HG02610 (cell line): Measurements from ENCODE around the gene DCHS2.

Source experiments
- ATAC-seq: cut with Tn5 transposase; IDR thresholded peaks from one replicate; pipeline ENCODE4 v1.9.1; 2021; ENCODE audit warnings: mild to moderate bottlenecking, moderate library complexity; ENCODE audit not compliant: unreplicated experiment

Gene DCHS2

GRCh38 chr4:154491341-154492271 lies at the start of gene DCHS2:
Gene DCHS2, minus strand, starts transcription at chr4:154491799. Its CDS starts 444 bp downstream, at chr4:154491355.
- ATAC-seq = peak; percentile 11

- no peak for ATAC-seq
Measured at GRCh38 chr4:154534296-154534695, 42.7 kb upstream of the DCHS2 start.

- ATAC-seq = no peak
Measured at GRCh38 chr4:154529728-154530519, 38.3 kb upstream of the DCHS2 start.

- ATAC-seq = no peak
Measured at GRCh38 chr4:154528869-154529268, 37.3 kb upstream of the DCHS2 start.

GRCh38 chr4:154527308-154527707 lies 35.7 kb upstream of the DCHS2 start:
- ATAC-seq = no peak

- ATAC-seq = peak; percentile 54
Measured at GRCh38 chr4:154526151-154526550, 34.6 kb upstream of the DCHS2 start.

GRCh38 chr4:154521607-154522006 lies 30.0 kb upstream of the DCHS2 start:
- ATAC-seq = no peak

GRCh38 chr4:154519214-154519613 lies 27.6 kb upstream of the DCHS2 start:
- ATAC-seq = no peak

GRCh38 chr4:154517591-154517990 lies 26.0 kb upstream of the DCHS2 start:
- no peak for ATAC-seq

GRCh38 chr4:154516318-154517029 lies 24.9 kb upstream of the DCHS2 start:
- no peak for ATAC-seq

GRCh38 chr4:154511981-154512380 lies 20.4 kb upstream of the DCHS2 start:
- ATAC-seq = no peak

GRCh38 chr4:154511548-154511947 lies 19.9 kb upstream of the DCHS2 start:
- ATAC-seq = no peak

- no peak for ATAC-seq
Measured at GRCh38 chr4:154507156-154507555, 15.6 kb upstream of the DCHS2 start.

- no peak for ATAC-seq
Measured at GRCh38 chr4:154506253-154506652, 14.7 kb upstream of the DCHS2 start.

GRCh38 chr4:154503598-154503997 lies 12.0 kb upstream of the DCHS2 start:
- no peak for ATAC-seq

GRCh38 chr4:154502111-154502510 lies 10.5 kb upstream of the DCHS2 start:
- ATAC-seq = no peak

- no peak for ATAC-seq
Measured at GRCh38 chr4:154497889-154498288, 6.3 kb upstream of the DCHS2 start.

- no peak for ATAC-seq
Measured at GRCh38 chr4:154495867-154496266, 4.3 kb upstream of the DCHS2 start.

- no peak for ATAC-seq
Measured at GRCh38 chr4:154492288-154492687, 689 bp upstream of the DCHS2 start.

GRCh38 chr4:154490583-154491340 lies 837 bp downstream of the DCHS2 start:
- ATAC-seq = peak; percentile 48

- no peak for ATAC-seq
Measured at GRCh38 chr4:154490234-154490582, 1.4 kb downstream of the DCHS2 start.
